ENCODE measurements around the gene HDAC4.

DNA sequence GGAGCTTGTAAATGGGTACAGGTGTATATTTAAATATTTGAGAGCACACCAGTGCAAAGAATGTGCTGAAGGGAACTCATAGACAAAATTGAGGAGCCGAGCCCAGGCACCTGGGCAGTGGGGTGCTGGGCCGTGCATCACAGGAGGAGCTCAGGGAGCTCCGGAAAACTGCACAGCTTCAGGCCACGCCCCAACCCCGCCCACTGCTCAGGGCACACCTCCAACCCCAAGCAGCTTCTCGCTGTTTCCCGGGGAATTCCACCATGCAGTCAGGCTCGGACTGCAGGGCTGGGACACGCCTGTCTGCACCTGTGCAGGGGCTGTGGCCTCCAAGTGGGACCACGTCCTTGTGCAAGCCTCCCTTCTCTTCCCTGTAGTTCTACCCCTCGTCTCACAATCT lies 243.0 kb downstream of the HDAC4 start:
- TF ChIP-seq SP1 (IDR thresholded peaks at IDR 0.05): no peak
- TF ChIP-seq FOXA1 (IDR thresholded peaks at IDR 0.05): no peak
- no peak for TF ChIP-seq FOXM1 (IDR thresholded peaks at IDR 0.05; ENCODE audit: borderline replicate concordance)
- TF ChIP-seq CTBP1 (IDR thresholded peaks at IDR 0.05; ENCODE audit: borderline replicate concordance): no peak
- no peak for TF ChIP-seq FOXK2 (IDR thresholded peaks at IDR 0.05)
- TF ChIP-seq L3MBTL2 (conservative IDR thresholded peaks at IDR 0.05): no peak
- TF ChIP-seq BHLHE40 (IDR thresholded peaks at IDR 0.05; ENCODE audit: borderline replicate concordance): no peak
- no peak for TF ChIP-seq NFRKB (IDR thresholded peaks at IDR 0.05)
- no peak for TF ChIP-seq TARDBP (IDR thresholded peaks at IDR 0.05)

Measured in HEK293T (cell line).